Measurements from ENCODE around the gene SLC25A28. TPM values are rescaled to one million over a fixed set of nuclear protein-coding genes. Genes with fewer than 3 reads are reported as not detected.

SLC25A28 gene
- total RNA-seq, 1 experiment from 2014 or later, result 31.0 TPM

DNA sequence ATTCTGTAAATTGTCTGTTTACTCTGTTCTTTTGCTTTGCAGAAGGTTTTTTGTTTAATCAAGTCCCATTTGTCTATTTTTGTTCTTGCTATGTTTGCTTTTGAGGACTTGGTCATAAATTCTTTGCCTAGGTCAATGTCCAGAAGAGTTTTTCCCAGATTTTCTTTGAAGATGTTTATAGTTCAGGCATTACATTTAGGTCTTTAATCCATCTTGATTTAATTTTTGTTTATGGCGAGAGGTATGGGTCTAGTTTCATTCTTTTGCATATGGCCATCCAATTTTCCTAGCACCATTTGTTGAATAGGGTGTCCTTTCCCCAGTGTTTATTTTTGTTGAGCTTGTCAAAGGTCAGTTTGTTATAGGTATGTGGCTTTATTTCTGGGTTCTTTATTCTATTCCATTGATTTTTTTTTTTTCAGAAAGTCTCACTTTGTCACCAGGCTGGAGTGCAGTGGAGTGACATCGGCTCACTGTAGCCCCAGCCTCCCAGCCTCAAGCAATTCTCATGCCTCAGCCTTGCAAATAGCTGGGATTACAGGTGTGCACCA lies 27.4 kb upstream of the SLC25A28 start:
- H3K9me3 ChIP-seq (ENCODE audit: low read depth, low read length, poor library complexity, severe bottlenecking), result no peaks in the 10 kb centered on the region
- DNase-seq (ENCODE audit: low spot score), result no peak
- H3K27me3 ChIP-seq (replicated peaks; ENCODE audit: insufficient read depth, low read depth, low read length, poor library complexity), result peaks cover 16% of the 10 kb centered on the region
- no peak overlapping the region for H3K4me3 ChIP-seq (ENCODE audit: low read depth, low read length, poor library complexity, severe bottlenecking)
- no peak for TF ChIP-seq EZH2 (IDR thresholded peaks at IDR 0.05; ENCODE audit: borderline replicate concordance, low read depth, low read length, poor library complexity, severe bottlenecking)
- TF ChIP-seq, protein P1, sequence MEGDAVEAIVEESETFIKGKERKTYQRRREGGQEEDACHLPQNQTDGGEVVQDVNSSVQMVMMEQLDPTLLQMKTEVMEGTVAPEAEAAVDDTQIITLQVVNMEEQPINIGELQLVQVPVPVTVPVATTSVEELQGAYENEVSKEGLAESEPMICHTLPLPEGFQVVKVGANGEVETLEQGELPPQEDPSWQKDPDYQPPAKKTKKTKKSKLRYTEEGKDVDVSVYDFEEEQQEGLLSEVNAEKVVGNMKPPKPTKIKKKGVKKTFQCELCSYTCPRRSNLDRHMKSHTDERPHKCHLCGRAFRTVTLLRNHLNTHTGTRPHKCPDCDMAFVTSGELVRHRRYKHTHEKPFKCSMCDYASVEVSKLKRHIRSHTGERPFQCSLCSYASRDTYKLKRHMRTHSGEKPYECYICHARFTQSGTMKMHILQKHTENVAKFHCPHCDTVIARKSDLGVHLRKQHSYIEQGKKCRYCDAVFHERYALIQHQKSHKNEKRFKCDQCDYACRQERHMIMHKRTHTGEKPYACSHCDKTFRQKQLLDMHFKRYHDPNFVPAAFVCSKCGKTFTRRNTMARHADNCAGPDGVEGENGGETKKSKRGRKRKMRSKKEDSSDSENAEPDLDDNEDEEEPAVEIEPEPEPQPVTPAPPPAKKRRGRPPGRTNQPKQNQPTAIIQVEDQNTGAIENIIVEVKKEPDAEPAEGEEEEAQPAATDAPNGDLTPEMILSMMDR (conservative IDR thresholded peaks at IDR 0.05; ENCODE audit: low read depth, low read length), result no peak
- BruUV-seq (replicated peaks), result no TSS peak
- POLR2A ChIA-PET (ENCODE audit: low non-redundant PET), result no interaction called here
- CTCF ChIA-PET, result no interaction called here
- intact Hi-C loops (cut with micrococcal nuclease; ENCODE audit: unreplicated experiment), result no loop called here
- no peak overlapping the region for H3K27ac ChIP-seq (ENCODE audit: low read depth, low read length, poor library complexity, severe bottlenecking)
- no peaks in the 10 kb centered on the region for H3K4me1 ChIP-seq (ENCODE audit: insufficient read depth, low read length, poor library complexity, severe bottlenecking)
- no peaks in the 10 kb centered on the region for H3K36me3 ChIP-seq (ENCODE audit: insufficient read depth, low read length, poor library complexity, severe bottlenecking)

DNA sequence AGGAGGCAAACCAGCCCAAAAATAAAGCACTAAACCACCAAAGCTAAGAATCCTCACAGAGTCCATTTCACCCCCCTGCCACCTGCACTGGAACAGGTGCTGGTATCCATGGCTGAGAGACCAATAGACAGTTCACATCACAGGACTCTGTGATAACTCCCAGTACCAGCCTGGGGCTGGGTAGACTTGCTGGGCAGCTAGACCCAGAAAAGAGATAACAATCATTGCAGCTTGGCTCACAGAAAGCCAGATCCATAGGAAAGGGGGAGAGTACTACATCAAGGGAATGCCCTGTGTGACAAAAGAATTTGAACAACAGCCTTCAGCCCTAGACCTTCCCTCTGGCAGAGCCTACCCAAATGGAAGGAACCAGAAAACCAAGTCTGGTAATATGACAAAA lies 13.6 kb upstream of the SLC25A28 start:
- no peaks in the 10 kb centered on the region for H3K9me3 ChIP-seq (ENCODE audit: low read depth, low read length, poor library complexity, severe bottlenecking)
- CTCF ChIA-PET, result no interaction called here
- H3K27me3 ChIP-seq (replicated peaks; ENCODE audit: insufficient read depth, low read depth, low read length, poor library complexity), result peaks cover 4% of the 10 kb centered on the region
- DNase-seq (ENCODE audit: low spot score), result no peak
- H3K36me3 ChIP-seq (ENCODE audit: insufficient read depth, low read length, poor library complexity, severe bottlenecking), result no peaks in the 10 kb centered on the region
- H3K4me1 ChIP-seq (ENCODE audit: insufficient read depth, low read length, poor library complexity, severe bottlenecking), result peaks cover 3% of the 10 kb centered on the region
- POLR2A ChIA-PET (ENCODE audit: low non-redundant PET), result no interaction called here
- no peak overlapping the region for H3K4me3 ChIP-seq (ENCODE audit: low read depth, low read length, poor library complexity, severe bottlenecking)
- intact Hi-C loops (cut with micrococcal nuclease; ENCODE audit: unreplicated experiment), result no loop called here
- TF ChIP-seq EZH2 (IDR thresholded peaks at IDR 0.05; ENCODE audit: borderline replicate concordance, low read depth, low read length, poor library complexity, severe bottlenecking), result no peak
- TF ChIP-seq, protein P1 (conservative IDR thresholded peaks at IDR 0.05; ENCODE audit: low read depth, low read length), result no peak
- BruUV-seq (replicated peaks), result no TSS peak
- H3K27ac ChIP-seq (ENCODE audit: low read depth, low read length, poor library complexity, severe bottlenecking), result no peak overlapping the region

DNA sequence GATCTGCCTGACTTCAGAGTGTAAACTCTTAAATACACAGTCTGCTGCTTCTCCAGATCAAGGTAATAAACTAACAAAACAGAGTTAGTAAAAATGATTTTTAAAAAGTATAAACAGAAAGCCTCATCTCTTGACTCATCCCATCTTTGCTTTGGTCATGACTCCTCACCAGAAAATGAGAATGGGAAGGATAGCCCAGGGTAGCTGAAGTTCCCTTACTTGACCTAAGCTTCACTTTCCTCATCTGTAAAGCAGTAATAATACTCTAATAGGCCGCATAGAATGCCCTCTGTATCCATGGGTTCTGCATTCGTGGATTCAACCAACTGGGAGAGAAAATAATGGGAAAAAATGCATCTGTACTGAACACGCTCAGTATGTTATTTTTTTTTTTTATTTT lies 11.3 kb upstream of the SLC25A28 start:
- H3K4me3 ChIP-seq (ENCODE audit: low read depth, low read length, poor library complexity, severe bottlenecking), result no peak overlapping the region
- TF ChIP-seq, protein P1 (conservative IDR thresholded peaks at IDR 0.05; ENCODE audit: low read depth, low read length), result no peak
- TF ChIP-seq EZH2 (IDR thresholded peaks at IDR 0.05; ENCODE audit: borderline replicate concordance, low read depth, low read length, poor library complexity, severe bottlenecking), result no peak
- no peaks in the 10 kb centered on the region for H3K36me3 ChIP-seq (ENCODE audit: insufficient read depth, low read length, poor library complexity, severe bottlenecking)
- ChIA-PET CTCF (no interaction called here), POLR2A (ENCODE audit: low non-redundant PET) (no interaction called here)
- no peaks in the 10 kb centered on the region for H3K9me3 ChIP-seq (ENCODE audit: low read depth, low read length, poor library complexity, severe bottlenecking)
- peaks cover under 1% of the 10 kb centered on the region for H3K27me3 ChIP-seq (replicated peaks; ENCODE audit: insufficient read depth, low read depth, low read length, poor library complexity)
- intact Hi-C loops (cut with micrococcal nuclease; ENCODE audit: unreplicated experiment), result no loop called here
- H3K4me1 ChIP-seq (ENCODE audit: insufficient read depth, low read length, poor library complexity, severe bottlenecking), result peaks cover 3% of the 10 kb centered on the region
- DNase-seq (ENCODE audit: low spot score), result no peak
- H3K27ac ChIP-seq (ENCODE audit: low read depth, low read length, poor library complexity, severe bottlenecking), result no peak overlapping the region
- no TSS peak for BruUV-seq (replicated peaks)

Measured in A673 (cell line).